Endodermal cell (in vitro differentiated cells): ENCODE measurements around the gene TPST2. TPM values are rescaled to one million over a fixed set of nuclear protein-coding genes. Genes with fewer than 3 reads are reported as not detected.
A peak's percentile ranks its signal among the peaks of the same experiment; 100 is the strongest.

ENCODE experiments used
- DNase-seq: peaks from one replicate; pipeline ENCODE4 v3.0.0-alpha.2; 2017
- H3K27ac ChIP-seq: 2 replicates; pipeline ENCODE4 v1.5.1; 2013; ENCODE audit warnings: mild to moderate bottlenecking, low read depth, low read length, moderate library complexity
- H3K27me3 ChIP-seq: 2 replicates; pipeline ENCODE4 v1.6.1; 2013; ENCODE audit warnings: mild to moderate bottlenecking, low read length, moderate library complexity; ENCODE audit not compliant: insufficient read depth, control insufficient read depth, poor library complexity, severe bottlenecking
- H3K36me3 ChIP-seq: 2 replicates; pipeline ENCODE4 v1.7.0; 2013; ENCODE audit warnings: mild to moderate bottlenecking, low read length, moderate library complexity; ENCODE audit not compliant: control insufficient read depth, insufficient read depth
- H3K4me1 ChIP-seq: one replicate; pipeline ENCODE4 v1.7.0; 2013; ENCODE audit warnings: low read length; ENCODE audit not compliant: control insufficient read depth, insufficient read depth
- H3K4me3 ChIP-seq: 2 replicates; pipeline ENCODE4 v1.5.1; 2013; ENCODE audit warnings: mild to moderate bottlenecking, low read length, moderate library complexity
- H3K9ac ChIP-seq: 2 replicates; pipeline ENCODE4 v1.6.1; 2013; ENCODE audit warnings: mild to moderate bottlenecking, low read length, moderate library complexity; ENCODE audit not compliant: poor library complexity, severe bottlenecking; ENCODE audit errors: extremely low read depth
- H3K9me3 ChIP-seq: 2 replicates; pipeline ENCODE4 v1.6.1; 2013; ENCODE audit warnings: mild to moderate bottlenecking, low read length, moderate library complexity; ENCODE audit not compliant: control insufficient read depth
- H3K27ac Mint-ChIP-seq: 2 replicates; pipeline ENCODE4 v1.8.0; 2020; ENCODE audit warnings: mixed read lengths
- H3K27me3 Mint-ChIP-seq: 2 replicates; pipeline ENCODE4 v1.8.0; 2021; ENCODE audit warnings: mild to moderate bottlenecking, mixed read lengths; ENCODE audit not compliant: insufficient read depth
- H3K36me3 Mint-ChIP-seq: 2 replicates; pipeline ENCODE4 v1.8.0; 2020; ENCODE audit warnings: low read depth, mixed read lengths
- H3K4me1 Mint-ChIP-seq: 2 replicates; pipeline ENCODE4 v1.8.0; 2020; ENCODE audit warnings: mixed read lengths
- H3K4me3 Mint-ChIP-seq: 2 replicates; pipeline ENCODE4 v1.8.0; 2020; ENCODE audit warnings: mild to moderate bottlenecking, moderate library complexity, mixed read lengths
- H3K9me3 Mint-ChIP-seq: 2 replicates; pipeline ENCODE4 v1.8.0; 2020; ENCODE audit warnings: mild to moderate bottlenecking, mixed read lengths
- WGBS, 2 experiments: methylation state at CpG; one replicate each; pipeline versions ENCODE4 v1.1.5 to v1.1.7; 2013; ENCODE audit warnings: missing lambda C conversion rate in 2 of 2, mixed read lengths in 1 of 2; ENCODE audit not compliant: insufficient coverage in 1 of 2, insufficient read length in 1 of 2; 5-methylcytosine and 5-hydroxymethylcytosine counted together
- total RNA-seq, 2 donors: library from RNA; stranded (reverse); fragmentation: NEBNext Ultra II Directional in 1 of 2; extraction: Animal tissue kit (Norgen Biotek cat#: 25700) in 1 of 2; gene quantifications; 2 replicates in 1 of 2; 3 replicates in 1 of 2; pipeline ENCODE4 v1.2.1, GENCODE V29; 2021
- TF ChIP-seq, protein P1 (sequence below): fragments of 200-600 bp; sonication (generic); conservative IDR thresholded peaks from 2 replicates; pipeline ENCODE4 v1.5.0; 2021; ENCODE audit warnings: antibody characterized with exemption, mild to moderate bottlenecking

TPST2 gene
- total RNA-seq, 2 donors from 2014 or later: 38.9 to 53.2 TPM

GRCh38 chr22:26479043-26479791 lies 110.7 kb downstream of the TPST2 start:
- H3K9me3 ChIP-seq: no peaks in the 10 kb centered on the region
- H3K36me3 ChIP-seq: peaks cover 36% of the 10 kb centered on the region
- no peaks in the 10 kb centered on the region for H3K27me3 ChIP-seq
- 91 to 95% methylated on average over 6 to 11 of the region's 12 CpGs for WGBS, 2 experiments
- Mint-ChIP-seq H3K4me1 (peaks cover 34% of the 10 kb centered on the region), H3K27ac (peak overlapping the region; percentile 2), H3K27me3 (no peaks in the 10 kb centered on the region), H3K9me3 (no peaks in the 10 kb centered on the region), H3K4me3 (peak overlapping the region; percentile 0), H3K36me3 (peaks cover 35% of the 10 kb centered on the region)
- H3K4me1 ChIP-seq: no peaks in the 10 kb centered on the region
- no peak overlapping the region for H3K27ac ChIP-seq
- DNase-seq: no peak
- H3K4me3 ChIP-seq: peak overlapping the region; percentile 35
- no peak overlapping the region for H3K9ac ChIP-seq
- TF ChIP-seq, protein P1, sequence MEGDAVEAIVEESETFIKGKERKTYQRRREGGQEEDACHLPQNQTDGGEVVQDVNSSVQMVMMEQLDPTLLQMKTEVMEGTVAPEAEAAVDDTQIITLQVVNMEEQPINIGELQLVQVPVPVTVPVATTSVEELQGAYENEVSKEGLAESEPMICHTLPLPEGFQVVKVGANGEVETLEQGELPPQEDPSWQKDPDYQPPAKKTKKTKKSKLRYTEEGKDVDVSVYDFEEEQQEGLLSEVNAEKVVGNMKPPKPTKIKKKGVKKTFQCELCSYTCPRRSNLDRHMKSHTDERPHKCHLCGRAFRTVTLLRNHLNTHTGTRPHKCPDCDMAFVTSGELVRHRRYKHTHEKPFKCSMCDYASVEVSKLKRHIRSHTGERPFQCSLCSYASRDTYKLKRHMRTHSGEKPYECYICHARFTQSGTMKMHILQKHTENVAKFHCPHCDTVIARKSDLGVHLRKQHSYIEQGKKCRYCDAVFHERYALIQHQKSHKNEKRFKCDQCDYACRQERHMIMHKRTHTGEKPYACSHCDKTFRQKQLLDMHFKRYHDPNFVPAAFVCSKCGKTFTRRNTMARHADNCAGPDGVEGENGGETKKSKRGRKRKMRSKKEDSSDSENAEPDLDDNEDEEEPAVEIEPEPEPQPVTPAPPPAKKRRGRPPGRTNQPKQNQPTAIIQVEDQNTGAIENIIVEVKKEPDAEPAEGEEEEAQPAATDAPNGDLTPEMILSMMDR: no peak

GRCh38 chr22:26477341-26477731 lies 112.6 kb downstream of the TPST2 start:
- Histone ChIP-seq H3K9me3 (no peaks in the 10 kb centered on the region), H3K4me1 (no peaks in the 10 kb centered on the region), H3K36me3 (peaks cover 51% of the 10 kb centered on the region), H3K27ac (peak overlapping the region; percentile 2), H3K4me3 (no peak overlapping the region), H3K9ac (no peak overlapping the region), H3K27me3 (no peaks in the 10 kb centered on the region)
- WGBS, 2 experiments: 63% methylated on average over 4 of the region's 4 CpGs; no CpG with 5 or more reads in 1 of the 2 experiments
- Mint-ChIP-seq H3K9me3 (no peaks in the 10 kb centered on the region), H3K27ac (no peak overlapping the region), H3K36me3 (peaks cover 49% of the 10 kb centered on the region), H3K27me3 (no peaks in the 10 kb centered on the region), H3K4me3 (no peak overlapping the region), H3K4me1 (peaks cover 26% of the 10 kb centered on the region)
- TF ChIP-seq, protein P1: no peak
- DNase-seq: no peak

- 94 to 100% methylated on average over 3 to 4 of the region's 4 CpGs for WGBS, 2 experiments
- no peak overlapping the region for H3K4me3 Mint-ChIP-seq
- Histone ChIP-seq H3K27ac (peak overlapping the region; percentile 36), H3K9ac (no peak overlapping the region), H3K27me3 (no peaks in the 10 kb centered on the region), H3K36me3 (peaks cover 56% of the 10 kb centered on the region), H3K4me3 (no peak overlapping the region), H3K4me1 (no peaks in the 10 kb centered on the region), H3K9me3 (no peaks in the 10 kb centered on the region)
- no peaks in the 10 kb centered on the region for H3K27me3 Mint-ChIP-seq
- H3K4me1 Mint-ChIP-seq: peaks cover 21% of the 10 kb centered on the region
- TF ChIP-seq, protein P1: no peak
- no peak for DNase-seq
- peaks cover 54% of the 10 kb centered on the region for H3K36me3 Mint-ChIP-seq
- no peaks in the 10 kb centered on the region for H3K9me3 Mint-ChIP-seq
- H3K27ac Mint-ChIP-seq: no peak overlapping the region
Observed at GRCh38 chr22:26476705-26477340, 113.1 kb downstream of the TPST2 start.
